GM11168 (cell line): ENCODE data around the gene OR7D2.

ENCODE experiments used
- in situ Hi-C: fragments of 300-500 bp; cut with MboI; formaldehyde crosslinking; loops from one replicate; pipeline ENCODE4 v1.12.0; 2022; ENCODE audit warnings: low sequenced_read_pairs; ENCODE audit not compliant: unreplicated experiment

Gene OR7D2

GRCh38 chr19:9178901-9179300 lies at the start of gene OR7D2:
Gene OR7D2 (plus strand): TSS chr19:9178979. CDS start chr19:9185782, 6,803 bp downstream.
- in situ Hi-C loops: no loop called here

- in situ Hi-C loops: loop anchor here (25.0 kb wide), 1 partner anchor 656 kb away; no protein-coding TSS in a partner anchor
Measured at GRCh38 chr19:9130965-9131364, 47.8 kb upstream of the OR7D2 start.

- in situ Hi-C loops: loop anchor here (25.0 kb wide), 1 partner anchor 655 kb away; no protein-coding TSS in a partner anchor
Measured at GRCh38 chr19:9132422-9132821, 46.4 kb upstream of the OR7D2 start.

- in situ Hi-C loops: loop anchor here (25.0 kb wide), 1 partner anchor 648 kb away; no protein-coding TSS in a partner anchor
Measured at GRCh38 chr19:9139609-9140158, 39.1 kb upstream of the OR7D2 start.

- in situ Hi-C loops: loop anchor here (25.0 kb wide), 1 partner anchor 647 kb away; no protein-coding TSS in a partner anchor
Measured at GRCh38 chr19:9140159-9140874, 38.5 kb upstream of the OR7D2 start, which contains the start of gene ZNF317. Gene ZNF317 (plus strand): TSS chr19:9140397. CDS start chr19:9156017, 15,620 bp downstream.

- in situ Hi-C loops: loop anchor here (25.0 kb wide), 1 partner anchor 642 kb away; no protein-coding TSS in a partner anchor
Measured at GRCh38 chr19:9144920-9145319, 33.9 kb upstream of the OR7D2 start.

GRCh38 chr19:9146882-9147281 lies 31.9 kb upstream of the OR7D2 start:
- in situ Hi-C loops: loop anchor here (25.0 kb wide), 1 partner anchor 640 kb away; no protein-coding TSS in a partner anchor

GRCh38 chr19:9148697-9149096 lies 30.1 kb upstream of the OR7D2 start:
- in situ Hi-C loops: loop anchor here (25.0 kb wide), 1 partner anchor 639 kb away; no protein-coding TSS in a partner anchor

- in situ Hi-C loops: loop anchor here (25.0 kb wide), 1 partner anchor 637 kb away; no protein-coding TSS in a partner anchor
Measured at GRCh38 chr19:9149997-9150396, 28.8 kb upstream of the OR7D2 start.

GRCh38 chr19:9150650-9151049 lies 28.1 kb upstream of the OR7D2 start:
- in situ Hi-C loops: no loop called here

GRCh38 chr19:9151367-9151766 lies 27.4 kb upstream of the OR7D2 start:
- in situ Hi-C loops: no loop called here

GRCh38 chr19:9155591-9155990 lies 23.2 kb upstream of the OR7D2 start:
- in situ Hi-C loops: no loop called here

- in situ Hi-C loops: no loop called here
Measured at GRCh38 chr19:9156304-9156703, 22.5 kb upstream of the OR7D2 start.

- in situ Hi-C loops: no loop called here
Measured at GRCh38 chr19:9159891-9160290, 18.9 kb upstream of the OR7D2 start.

- in situ Hi-C loops: no loop called here
Measured at GRCh38 chr19:9161427-9161826, 17.4 kb upstream of the OR7D2 start.

- in situ Hi-C loops: no loop called here
Measured at GRCh38 chr19:9165261-9165660, 13.5 kb upstream of the OR7D2 start.

GRCh38 chr19:9166846-9167245 lies 11.9 kb upstream of the OR7D2 start:
- in situ Hi-C loops: no loop called here

- in situ Hi-C loops: no loop called here
Measured at GRCh38 chr19:9171393-9171991, 7.3 kb upstream of the OR7D2 start.

- in situ Hi-C loops: no loop called here
Measured at GRCh38 chr19:9175326-9175725, 3.5 kb upstream of the OR7D2 start.

GRCh38 chr19:9183000-9183399 lies 4.2 kb downstream of the OR7D2 start:
- in situ Hi-C loops: no loop called here

- in situ Hi-C loops: no loop called here
Measured at GRCh38 chr19:9187191-9187590, 8.4 kb downstream of the OR7D2 start.
